ENCODE results near the gene AFF3. TPM values are rescaled to one million over a fixed set of nuclear protein-coding genes. Genes with fewer than 3 reads are reported as not detected.

Gene AFF3
- total and polyA plus RNA-seq, 2 of the 4 experiments (the other 2 are of a cell fraction): 12.9 to 14.3 TPM

DNA sequence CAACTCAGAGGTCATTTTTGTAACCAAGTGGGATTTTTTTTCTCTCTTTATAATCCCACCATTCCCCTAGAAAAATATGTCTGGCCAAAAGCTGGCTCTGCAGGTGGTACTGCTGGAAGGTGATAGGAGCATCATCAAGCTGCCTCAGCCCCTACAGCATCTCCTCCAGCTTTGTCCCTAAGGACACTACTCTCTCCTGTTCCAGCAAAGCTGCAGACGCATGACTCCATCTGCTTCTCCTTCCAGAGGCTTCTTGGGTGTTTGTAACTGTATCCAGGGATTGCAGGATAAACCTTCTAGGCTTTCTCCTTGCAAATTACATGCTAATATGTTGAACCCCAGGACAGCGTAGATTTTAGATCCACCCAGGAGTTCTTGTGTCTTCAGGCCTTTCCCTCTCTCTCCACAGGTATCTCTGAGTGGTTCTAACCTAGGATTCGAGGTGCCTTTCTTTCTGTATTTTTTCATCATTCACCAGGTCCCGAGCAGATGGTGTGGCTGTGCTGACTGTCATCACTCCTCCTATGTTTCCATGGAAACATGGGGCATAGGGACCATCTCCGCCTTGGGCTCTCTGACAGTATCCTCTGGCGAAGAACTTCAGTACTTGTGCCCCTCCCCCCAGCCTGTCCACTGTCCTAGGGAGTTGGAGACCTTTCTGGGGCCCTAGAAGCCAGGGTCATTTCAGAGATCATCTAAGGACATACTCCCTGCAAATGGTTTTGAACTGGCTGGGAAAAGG, 34.3 kb downstream of the AFF3 start:
- Histone ChIP-seq H2AK5ac (ENCODE audit: low read depth, low read length) (0 out of 2 replicates have a peak overlapping the region, but pooled peaks have one; percentile 9), H2AFZ (replicated peaks; ENCODE audit: low read length, poor library complexity) (no peak overlapping the region), H3K23ac (ENCODE audit: low read depth, low read length) (no peak overlapping the region), H2BK15ac (ENCODE audit: low read depth, low read length) (no peak overlapping the region), H4K20me1 (ENCODE audit: insufficient read depth, low read length) (no peaks in the 10 kb centered on the region), H2BK5ac (ENCODE audit: low read depth, low read length, poor library complexity, severe bottlenecking) (no peak overlapping the region), H2BK20ac (ENCODE audit: low read depth, low read length) (no peak overlapping the region; the same call in 1 of the 2 replicates), H3K4me2 (ENCODE audit: low read depth, low read length) (no peak overlapping the region), H4K8ac (ENCODE audit: low read depth in 2 of 2, low read length in 2 of 2) (no peak overlapping the region), H3K4me3 (ENCODE audit: insufficient read depth, low read depth, low read length) (no peak overlapping the region), H3K9me1 (ENCODE audit: insufficient read depth, low read length) (peaks cover 3% of the 10 kb centered on the region; the same call in 1 of the 2 replicates), H3K9me3 (ENCODE audit: control insufficient read depth, insufficient read depth, low read length) (no peaks in the 10 kb centered on the region), H3K27me3 (ENCODE audit: control insufficient read depth, insufficient read depth, low read length) (peaks cover 4% of the 10 kb centered on the region; the same call in 1 of the 2 replicates), H4K5ac (ENCODE audit: low read depth, low read length) (no peak overlapping the region), H4K91ac (ENCODE audit: insufficient read depth, low read depth, low read length) (no peak overlapping the region), H3K79me1 (ENCODE audit: low read depth in 1 of 2, low read length in 2 of 2) (peaks cover 0 to 10% of the 10 kb centered on the region in 2 experiments; a peak in 1 of 4 replicates), H3K36me3 (ENCODE audit: control insufficient read depth, insufficient read depth, low read length) (no peaks in the 10 kb centered on the region), H3K56ac (ENCODE audit: extremely low read depth, insufficient read depth, low read length) (no peak overlapping the region), H3K4ac (ENCODE audit: low read depth, low read length) (peak overlapping the region; percentile 12; the same call in 1 of the 2 replicates), H3K4me1 (ENCODE audit: control insufficient read depth, insufficient read depth, low read length) (peaks cover 14% of the 10 kb centered on the region), H2AK9ac (replicated peaks; ENCODE audit: low read depth, low read length, poor library complexity) (no peak overlapping the region), H3K27ac (ENCODE audit: insufficient read depth, low read length) (no peak overlapping the region), H3K18ac (ENCODE audit: low read depth, low read length) (no peak overlapping the region), H3K9ac (ENCODE audit: low read depth, low read length) (no peak overlapping the region), H3K14ac (replicated peaks; ENCODE audit: low read depth, low read length) (peak overlapping the region; percentile 60; the same call in 1 of the 2 replicates), H2BK120ac (ENCODE audit: low read depth, low read length) (no peak overlapping the region)
- in situ Hi-C loops (cut with MboI; ENCODE audit: low sequenced_read_pairs): no loop called here
- ChIA-PET POLR2A (ENCODE audit: unreplicated experiment) (interaction anchor here (0.6 kb wide), 1 partner anchor 23 kb away, joined by 4 read pairs; no protein-coding TSS in a partner anchor), CTCF (interaction anchor here (0.8 kb wide), 1 partner anchor 21 kb away, joined by 3 read pairs; no protein-coding TSS in a partner anchor)
- no TSS peak for BruUV-seq (replicated peaks)
- no CpG with 5 or more reads among the region's 6 CpGs for WGBS, 2 experiments (ENCODE audit: extremely low coverage in 2 of 2, insufficient read length in 1 of 2)
- ATAC-seq (ENCODE audit: low read depth): no peak
- no peak for DNase-seq
- intact Hi-C loops (cut with micrococcal nuclease): loop anchor here (5.0 kb wide), 2 partner anchors 96 to 124 kb away; no protein-coding TSS in a partner anchor
- TF ChIP-seq RAD21 (IDR thresholded peaks at IDR 0.05; ENCODE audit: low read length) (no peak), MXI1 (IDR thresholded peaks at IDR 0.05; ENCODE audit: borderline replicate concordance, low read depth, low read length) (no peak), MAZ (IDR thresholded peaks at IDR 0.05; ENCODE audit: borderline replicate concordance, low read depth, low read length) (no peak), SMC3 (IDR thresholded peaks at IDR 0.05; ENCODE audit: low read depth, low read length) (no peak), RCOR1 (IDR thresholded peaks at IDR 0.05; ENCODE audit: insufficient replicate concordance, low read length) (no peak), NFE2L2 (IDR thresholded peaks at IDR 0.05; ENCODE audit: low read depth, low read length) (no peak)
- TF ChIP-seq, protein P1, sequence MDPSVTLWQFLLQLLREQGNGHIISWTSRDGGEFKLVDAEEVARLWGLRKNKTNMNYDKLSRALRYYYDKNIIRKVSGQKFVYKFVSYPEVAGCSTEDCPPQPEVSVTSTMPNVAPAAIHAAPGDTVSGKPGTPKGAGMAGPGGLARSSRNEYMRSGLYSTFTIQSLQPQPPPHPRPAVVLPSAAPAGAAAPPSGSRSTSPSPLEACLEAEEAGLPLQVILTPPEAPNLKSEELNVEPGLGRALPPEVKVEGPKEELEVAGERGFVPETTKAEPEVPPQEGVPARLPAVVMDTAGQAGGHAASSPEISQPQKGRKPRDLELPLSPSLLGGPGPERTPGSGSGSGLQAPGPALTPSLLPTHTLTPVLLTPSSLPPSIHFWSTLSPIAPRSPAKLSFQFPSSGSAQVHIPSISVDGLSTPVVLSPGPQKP (IDR thresholded peaks at IDR 0.05; ENCODE audit: borderline replicate concordance, low read depth, low read length): no peak
- dilution Hi-C loops (cut with HindIII; ENCODE audit: low sequenced_read_pairs, unreplicated experiment): no loop called here

Data from IMR-90 (cell line).